GM21515 (cell line): ENCODE data around the gene SSPN.

Experiments used
- ATAC-seq: cut with Tn5 transposase; IDR thresholded peaks from one replicate; pipeline ENCODE4 v1.9.1; 2021; ENCODE audit not compliant: unreplicated experiment

Gene SSPN

DNA sequence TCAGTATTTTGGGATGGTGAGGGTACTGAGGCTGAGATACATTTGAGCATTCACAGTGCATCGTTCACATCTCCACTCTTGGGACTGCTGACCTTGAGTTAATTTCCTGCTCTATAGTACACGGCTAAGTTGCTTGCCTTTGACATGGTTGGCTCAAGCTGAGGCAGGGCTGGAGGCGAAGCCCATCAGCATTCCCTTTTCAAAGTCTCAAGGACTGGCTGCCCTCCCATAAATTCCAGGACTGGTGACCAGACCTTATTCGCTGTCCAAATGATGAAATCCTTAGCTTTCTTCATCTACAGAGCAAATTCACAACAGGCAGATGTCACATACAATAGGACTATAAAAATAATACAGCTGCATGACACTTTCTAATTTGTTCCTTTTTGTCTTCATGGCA is 85.9 kb downstream of the SSPN start:
- no peak for ATAC-seq

DNA sequence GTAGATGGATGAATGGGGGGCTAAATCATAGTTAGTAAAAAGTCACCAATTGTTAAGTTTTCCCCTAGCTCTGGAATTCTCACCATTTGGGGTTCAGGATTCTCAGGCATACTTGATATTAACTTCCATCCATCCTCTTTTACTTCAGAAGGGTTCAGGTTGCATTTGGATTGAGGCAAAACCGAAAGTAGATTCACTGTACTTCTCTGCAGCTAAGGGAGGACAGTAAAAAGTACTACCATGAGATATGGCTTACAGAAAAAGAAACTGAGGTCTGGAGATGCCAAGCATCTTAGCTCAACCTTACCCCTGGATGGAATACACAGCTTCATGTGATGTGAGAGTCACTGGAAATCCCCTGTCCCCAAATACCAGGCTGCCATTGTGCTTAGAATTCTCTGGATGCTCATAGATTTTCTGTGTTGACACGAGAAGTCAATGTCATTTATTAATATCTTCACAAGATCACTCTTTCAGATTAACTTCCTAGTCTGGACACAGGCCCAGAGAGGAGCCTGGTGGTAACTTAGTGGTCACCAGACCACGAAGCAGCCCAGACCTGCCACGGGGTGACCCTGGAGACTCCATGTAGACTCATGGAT is 87.1 kb downstream of the SSPN start:
- ATAC-seq = no peak

GRCh38 chr12:26283046-26283445 is 87.7 kb downstream of the SSPN start:
- no peak for ATAC-seq

GRCh38 chr12:26283617-26284016 is 88.2 kb downstream of the SSPN start:
- ATAC-seq = no peak

- no peak for ATAC-seq
Observed at GRCh38 chr12:26285401-26285800, 90.0 kb downstream of the SSPN start.

GRCh38 chr12:26286186-26286585 is 90.8 kb downstream of the SSPN start:
- ATAC-seq = no peak

- no peak for ATAC-seq
Observed at GRCh38 chr12:26287671-26288381, 92.5 kb downstream of the SSPN start.

DNA sequence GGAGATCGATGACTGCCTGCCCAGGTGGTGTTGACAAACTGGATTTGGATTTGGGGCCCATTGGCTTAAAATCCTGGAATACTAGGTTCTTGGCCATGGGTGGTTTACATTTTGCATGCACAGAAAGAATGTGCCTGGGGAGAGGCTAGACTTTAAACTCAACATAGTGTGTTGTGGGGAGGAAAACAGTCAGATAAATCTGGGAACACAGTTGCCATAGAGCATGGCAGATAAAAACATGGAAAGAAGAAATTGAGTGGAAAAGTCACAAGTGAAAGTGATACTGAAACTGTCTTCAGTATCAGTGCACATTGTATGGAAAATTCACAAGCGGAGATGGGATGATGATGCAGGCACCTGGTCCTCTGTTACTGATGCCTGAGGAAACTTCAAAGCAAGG is 95.2 kb downstream of the SSPN start:
- no peak for ATAC-seq

DNA sequence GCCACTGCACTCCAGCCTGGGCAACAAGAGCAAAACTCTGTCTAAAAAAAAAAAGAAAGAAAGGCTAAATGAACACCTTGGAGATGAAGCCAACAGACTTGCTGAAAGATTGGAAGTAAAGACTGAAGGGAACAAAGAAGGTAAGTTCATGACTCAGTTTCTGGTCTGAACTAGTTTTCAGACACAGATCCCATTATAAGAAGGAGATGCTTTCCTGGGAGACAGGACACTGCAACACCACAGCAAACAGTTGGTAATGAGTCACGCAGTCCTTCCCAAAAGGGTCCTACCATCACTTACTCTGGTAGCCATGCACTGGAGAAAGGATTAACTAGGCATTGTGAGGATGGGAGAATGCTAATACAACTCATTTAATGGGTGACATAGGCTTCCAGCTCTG is 97.2 kb downstream of the SSPN start:
- ATAC-seq = no peak

- no peak for ATAC-seq
Observed at GRCh38 chr12:26293612-26294011, 98.2 kb downstream of the SSPN start.

DNA sequence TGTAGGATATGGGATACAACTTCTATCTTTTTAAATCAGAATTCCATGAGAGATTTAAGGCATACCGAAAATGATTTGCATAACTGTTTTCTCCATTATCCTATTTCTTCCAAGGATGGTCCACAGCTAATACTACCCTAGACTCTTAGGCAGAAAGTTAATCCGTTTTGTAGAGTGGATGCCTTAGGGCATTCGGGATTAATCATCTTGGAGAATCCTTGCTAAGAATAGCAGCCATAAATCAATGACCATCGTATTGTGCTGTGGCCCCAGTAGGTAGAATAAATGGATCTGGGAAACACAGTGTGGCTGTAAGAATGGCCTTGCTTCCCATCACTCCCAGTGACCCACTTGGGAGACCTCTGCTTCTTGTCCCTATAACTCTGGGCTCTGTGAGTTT is 99.6 kb downstream of the SSPN start:
- ATAC-seq = no peak

- ATAC-seq = no peak
Observed at GRCh38 chr12:26297396-26298070, 102.2 kb downstream of the SSPN start.

GRCh38 chr12:26298785-26299621 is 103.6 kb downstream of the SSPN start:
- ATAC-seq = peak; percentile 98

GRCh38 chr12:26299751-26300150 is 104.4 kb downstream of the SSPN start:
- ATAC-seq = no peak
